ENCODE results near the gene NFATC1.

The NFATC1 gene

GRCh38 chr18:79395761-79396404, at the start of gene NFATC1:
Gene NFATC1 (plus strand): TSS chr18:79395930. CDS start chr18:79396225, 295 bp downstream.
- TF ChIP-seq GATA3 (IDR thresholded peaks at IDR 0.05; ENCODE audit: low read depth, low read length): no peak
- TF ChIP-seq GATA2 (IDR thresholded peaks at IDR 0.05; ENCODE audit: low read depth, low read length): no peak

GRCh38 chr18:79345981-79346380, 49.7 kb upstream of the NFATC1 start:
- TF ChIP-seq GATA3 (IDR thresholded peaks at IDR 0.05; ENCODE audit: low read depth, low read length): no peak
- no peak for TF ChIP-seq GATA2 (IDR thresholded peaks at IDR 0.05; ENCODE audit: low read depth, low read length)

GRCh38 chr18:79348066-79348465, 47.7 kb upstream of the NFATC1 start:
- TF ChIP-seq GATA2 (IDR thresholded peaks at IDR 0.05; ENCODE audit: low read depth, low read length) (no peak), GATA3 (IDR thresholded peaks at IDR 0.05; ENCODE audit: low read depth, low read length) (no peak)

- no peak for TF ChIP-seq GATA2 (IDR thresholded peaks at IDR 0.05; ENCODE audit: low read depth, low read length)
- no peak for TF ChIP-seq GATA3 (IDR thresholded peaks at IDR 0.05; ENCODE audit: low read depth, low read length)
Measured at GRCh38 chr18:79352432-79352831, 43.3 kb upstream of the NFATC1 start.

- TF ChIP-seq GATA3 (IDR thresholded peaks at IDR 0.05; ENCODE audit: low read depth, low read length) (no peak), GATA2 (IDR thresholded peaks at IDR 0.05; ENCODE audit: low read depth, low read length) (no peak)
Measured at GRCh38 chr18:79353267-79353666, 42.5 kb upstream of the NFATC1 start.

- no peak for TF ChIP-seq GATA3 (IDR thresholded peaks at IDR 0.05; ENCODE audit: low read depth, low read length)
- TF ChIP-seq GATA2 (IDR thresholded peaks at IDR 0.05; ENCODE audit: low read depth, low read length): no peak
Measured at GRCh38 chr18:79354350-79354749, 41.4 kb upstream of the NFATC1 start.

- TF ChIP-seq GATA3 (IDR thresholded peaks at IDR 0.05; ENCODE audit: low read depth, low read length) (no peak), GATA2 (IDR thresholded peaks at IDR 0.05; ENCODE audit: low read depth, low read length) (no peak)
Measured at GRCh38 chr18:79355433-79356335, 40.0 kb upstream of the NFATC1 start.

- TF ChIP-seq GATA3 (IDR thresholded peaks at IDR 0.05; ENCODE audit: low read depth, low read length) (no peak), GATA2 (IDR thresholded peaks at IDR 0.05; ENCODE audit: low read depth, low read length) (no peak)
Measured at GRCh38 chr18:79356435-79356834, 39.3 kb upstream of the NFATC1 start.

GRCh38 chr18:79360933-79361332, 34.8 kb upstream of the NFATC1 start:
- TF ChIP-seq GATA3 (IDR thresholded peaks at IDR 0.05; ENCODE audit: low read depth, low read length) (no peak), GATA2 (IDR thresholded peaks at IDR 0.05; ENCODE audit: low read depth, low read length) (no peak)

GRCh38 chr18:79361766-79362522, 33.8 kb upstream of the NFATC1 start:
- TF ChIP-seq GATA3 (IDR thresholded peaks at IDR 0.05; ENCODE audit: low read depth, low read length): no peak
- TF ChIP-seq GATA2 (IDR thresholded peaks at IDR 0.05; ENCODE audit: low read depth, low read length): no peak

- TF ChIP-seq GATA3 (IDR thresholded peaks at IDR 0.05; ENCODE audit: low read depth, low read length) (no peak), GATA2 (IDR thresholded peaks at IDR 0.05; ENCODE audit: low read depth, low read length) (no peak)
Measured at GRCh38 chr18:79365701-79366100, 30.0 kb upstream of the NFATC1 start.

- TF ChIP-seq GATA3 (IDR thresholded peaks at IDR 0.05; ENCODE audit: low read depth, low read length) (no peak), GATA2 (IDR thresholded peaks at IDR 0.05; ENCODE audit: low read depth, low read length) (no peak)
Measured at GRCh38 chr18:79366177-79367094, 29.3 kb upstream of the NFATC1 start.

GRCh38 chr18:79367480-79367879, 28.2 kb upstream of the NFATC1 start:
- TF ChIP-seq GATA3 (IDR thresholded peaks at IDR 0.05; ENCODE audit: low read depth, low read length) (no peak), GATA2 (IDR thresholded peaks at IDR 0.05; ENCODE audit: low read depth, low read length) (no peak)

Data from SH-SY5Y (cell line).